ENCODE data around the gene ARSD. TPM values are rescaled to one million over a fixed set of nuclear protein-coding genes. Genes with fewer than 3 reads are reported as not detected.

Gene ARSD
- total RNA-seq, 1 donor from 2014 or later: 110 TPM

- DNase-seq (ENCODE audit: low spot score): no peak
Observed at GRCh38 chrX:2854918-2855317, 74.2 kb downstream of the ARSD start.

Other genes starting within 250 kb of the ARSD start
- gene CD99, start 238.0 kb downstream of the ARSD start, total RNA-seq: 167 TPM
- gene XG, start 177.3 kb downstream of the ARSD start, total RNA-seq: 1.6 TPM
- gene GYG2, start 100.4 kb downstream of the ARSD start, total RNA-seq: 4.9 TPM
- 0.52 TPM for gene ARSH, start 77.2 kb upstream of the ARSD start, total RNA-seq
- not detected for gene ARSF, start 112.1 kb upstream of the ARSD start, total RNA-seq

Measured in ureter (tissue), 1 donor.